LNCAP (cell line): ENCODE results near the gene ZNF688.

Experiments used
- CTCF ChIP-seq: fragments of 450-650 bp; IDR thresholded peaks from 2 replicates; pipeline ENCODE4 v1.5.1; 2017; ENCODE audit warnings: mild to moderate bottlenecking

ZNF688 gene

GRCh38 chr16:30535106-30535776 lies 36.3 kb downstream of the ZNF688 start:
- no peak for TF ChIP-seq CTCF

- TF ChIP-seq CTCF = no peak
These were observed 37.0 kb downstream of the ZNF688 start, which contains the start of gene ZNF747 for GRCh38 chr16:30534368-30535105. Gene ZNF747, minus strand, starts transcription at chr16:30534858. Its CDS starts 179 bp downstream, at chr16:30534679.

GRCh38 chr16:30533748-30534367 lies 37.7 kb downstream of the ZNF688 start:
- TF ChIP-seq CTCF = no peak

DNA sequence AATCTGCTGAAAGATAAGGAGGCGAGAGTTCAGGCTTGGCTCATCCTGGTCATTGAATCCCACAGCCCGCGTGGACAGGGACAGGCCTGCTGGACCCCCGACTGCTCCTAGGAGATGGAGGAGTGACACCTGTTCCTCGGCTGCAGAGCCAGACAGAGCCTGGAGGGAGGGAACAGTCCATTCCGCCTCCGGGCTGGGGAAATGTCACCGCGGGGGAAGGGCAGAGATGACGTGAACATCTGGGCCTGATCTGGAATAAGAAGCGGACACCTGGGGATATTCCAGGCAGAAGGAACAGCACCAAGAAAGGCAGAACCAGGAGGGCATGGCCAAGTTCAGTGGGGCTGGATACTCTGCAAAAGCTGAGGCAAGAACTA lies 38.4 kb downstream of the ZNF688 start:
- no peak for TF ChIP-seq CTCF

DNA sequence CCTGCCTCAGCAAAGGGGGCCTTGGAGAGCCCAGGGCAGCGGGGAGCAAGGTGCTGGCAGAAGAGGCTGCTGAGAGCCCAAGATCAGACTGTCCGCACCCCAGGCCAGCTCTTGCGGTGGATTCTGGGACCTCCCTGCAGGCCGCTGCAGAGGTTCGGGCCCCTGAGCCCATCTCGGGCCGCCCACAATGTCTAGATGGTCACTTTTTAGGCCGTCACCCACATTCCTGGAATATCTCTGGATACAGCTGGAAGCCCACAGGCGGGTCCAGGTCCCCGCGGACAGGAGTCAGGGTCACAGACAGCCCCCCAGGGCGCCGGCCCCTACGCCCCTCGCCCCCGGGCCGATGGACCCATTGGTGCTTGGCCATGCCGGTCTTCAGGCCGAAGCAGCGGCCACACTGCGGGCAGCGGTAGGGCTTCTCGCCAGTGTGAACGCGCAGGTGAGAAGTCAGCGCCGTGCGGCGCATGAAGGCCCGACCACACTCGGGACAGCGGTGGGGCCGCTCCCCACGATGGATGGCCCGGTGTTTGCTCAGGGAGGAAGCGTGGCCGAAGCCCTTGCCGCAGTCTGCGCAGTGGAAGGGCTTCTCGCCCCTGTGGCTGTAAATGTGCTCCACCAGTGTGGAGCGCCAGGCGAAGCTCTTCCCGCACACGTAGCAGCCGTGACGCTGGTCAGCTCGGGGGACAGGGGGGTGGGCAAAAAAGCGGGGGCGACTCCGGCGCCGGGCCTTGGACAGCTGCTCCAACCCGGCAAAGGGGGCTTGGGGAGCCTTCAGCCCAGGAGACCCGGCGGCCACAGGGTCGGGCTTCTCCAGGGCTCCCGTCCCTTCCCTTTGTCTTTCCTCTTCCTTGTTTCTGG lies 39.0 kb downstream of the ZNF688 start:
- TF ChIP-seq CTCF = no peak

DNA sequence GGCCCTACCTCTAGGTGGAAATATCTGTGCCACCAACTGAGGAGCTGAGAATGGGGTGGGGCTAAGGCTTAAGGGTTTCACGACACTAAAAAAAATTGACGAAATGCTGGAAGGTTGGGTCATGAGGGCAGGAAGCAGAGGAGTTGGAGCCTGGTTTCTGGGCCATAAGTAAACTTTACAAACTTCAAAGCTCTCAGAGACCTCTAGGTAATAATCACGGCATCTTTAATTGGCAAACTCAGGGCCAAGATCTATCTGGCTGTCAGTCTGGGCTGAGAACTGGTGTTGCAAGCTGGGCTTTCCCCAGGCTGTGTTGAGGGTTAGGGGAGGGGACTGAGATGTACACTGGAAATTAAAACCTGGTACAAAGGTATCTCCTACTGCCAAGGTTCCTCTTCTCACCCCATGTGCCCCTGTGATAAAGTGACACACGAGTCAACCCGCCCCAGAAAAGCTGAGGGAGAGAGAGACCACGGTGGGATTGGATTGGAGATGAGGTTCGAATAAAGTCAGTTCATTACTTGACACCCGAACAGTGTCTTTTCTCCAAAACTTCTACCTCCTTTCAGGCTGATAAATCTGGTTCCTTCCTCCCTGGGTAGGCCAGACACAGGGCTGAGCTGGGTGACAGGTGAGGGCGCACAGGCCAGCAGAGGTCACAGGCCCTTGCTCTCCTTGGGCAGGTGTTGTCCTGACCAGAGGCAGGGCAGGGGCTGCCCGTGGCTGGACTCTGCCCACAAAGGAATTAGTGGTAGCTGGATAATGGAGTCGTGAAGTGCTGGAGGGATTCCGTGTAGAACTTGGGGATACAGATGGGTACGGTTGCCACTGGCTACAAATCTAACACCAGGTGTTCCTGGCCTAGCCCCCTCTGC lies 41.1 kb downstream of the ZNF688 start:
- TF ChIP-seq CTCF = no peak
